Measurements from ENCODE around the gene HAUS8. TPM values are rescaled to one million over a fixed set of nuclear protein-coding genes. Genes with fewer than 3 reads are reported as not detected.

The HAUS8 gene
- total and polyA plus RNA-seq, 2 of the 13 experiments (the other 11 are each of a cell fraction or from before 2014, with no cell fraction given): 7.8 to 17.5 TPM

DNA sequence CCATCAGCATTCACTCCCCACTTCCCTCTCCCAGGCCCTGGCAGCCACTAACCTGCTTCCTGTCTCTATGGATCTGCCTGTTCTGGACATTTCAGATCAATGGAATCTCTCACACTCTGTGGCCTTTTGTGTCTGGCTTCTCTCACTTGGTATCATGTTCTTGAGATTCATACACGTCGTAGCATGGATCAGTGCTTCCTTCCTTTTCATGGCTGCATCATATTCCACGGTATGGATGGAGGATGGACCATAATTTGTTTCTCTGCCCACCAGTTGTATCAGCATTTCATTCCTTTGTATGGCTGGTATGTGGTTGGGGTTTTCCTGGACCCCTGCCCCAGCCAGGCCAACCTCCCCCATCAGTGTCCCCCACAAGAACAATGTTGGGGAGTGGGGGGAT lies 36.5 kb upstream of the HAUS8 start:
- Histone ChIP-seq H3K4me2 (ENCODE audit: low read depth, low read length) (no peak overlapping the region), H4K20me1 (ENCODE audit: insufficient read depth, low read length) (no peaks in the 10 kb centered on the region), H3K4me1 (ENCODE audit: insufficient read depth, low read length) (peaks cover 12% of the 10 kb centered on the region; the same call in 1 of the 2 replicates), H3K4me3 (replicated peaks in 1 of 3; ENCODE audit: insufficient read depth in 1 of 3, low read depth in 2 of 3, low read length in 3 of 3) (no peak overlapping the region), H3K9ac (ENCODE audit: insufficient read depth, low read depth, low read length) (no peak overlapping the region), H3K9me3 (ENCODE audit: low read length) (no peaks in the 10 kb centered on the region), H3K27ac (ENCODE audit: extremely low read length, insufficient read depth, low read length) (no peak overlapping the region), H3K27me3 (ENCODE audit: control insufficient read depth in 1 of 2, insufficient read depth in 2 of 2, low read length in 2 of 2) (no peaks in the 10 kb centered on the region), H3K36me3 (replicated peaks in 1 of 2; ENCODE audit: control insufficient read depth in 1 of 2, insufficient read depth in 2 of 2, low read length in 2 of 2) (peaks cover 6 to 24% of the 10 kb centered on the region in 2 experiments), H2AFZ (ENCODE audit: low read length) (no peak overlapping the region), H3K79me2 (ENCODE audit: insufficient read depth, low read length) (no peaks in the 10 kb centered on the region)
- no peak for ATAC-seq
- no peak for FAIRE-seq
- intact Hi-C loops (cut with micrococcal nuclease; ENCODE audit: unreplicated experiment): no loop called here
- 96% methylated on average over 3 of the region's 3 CpGs for WGBS (ENCODE audit: low lambda C conversion rate)
- no peak for DNase-seq (ENCODE audit: low spot score)
- ChIA-PET CTCF (ENCODE audit: low intra/inter-chr PET ratio, low total read pairs) (no interaction called here), POLR2A (no interaction called here)
- in situ Hi-C loops (cut with HindIII; ENCODE audit: extremely low pct_ligation_motif_present, low pct_unique_long_range_greater_than_20kb): no loop called here
- BruUV-seq (replicated peaks): no TSS peak
- TF ChIP-seq ZNF274 (CRISPR knock-in tag; IDR thresholded peaks at IDR 0.05) (no peak), ZNF747 (CRISPR knock-in tag; IDR thresholded peaks at IDR 0.05; ENCODE audit: borderline replicate concordance) (no peak), NRL (CRISPR knock-in tag; IDR thresholded peaks at IDR 0.05; ENCODE audit: borderline replicate concordance) (no peak), MED13 (CRISPR knock-in tag; IDR thresholded peaks at IDR 0.05) (no peak), ZNF3 (CRISPR knock-in tag; IDR thresholded peaks at IDR 0.05) (no peak), NFE2 (CRISPR knock-in tag; IDR thresholded peaks at IDR 0.05) (no peak), ZNF703 (CRISPR knock-in tag; IDR thresholded peaks at IDR 0.05; ENCODE audit: borderline replicate concordance) (no peak), ZNF746 (CRISPR knock-in tag; IDR thresholded peaks at IDR 0.05) (no peak), NR1H2 (CRISPR knock-in tag; IDR thresholded peaks at IDR 0.05; ENCODE audit: borderline replicate concordance, low read depth) (no peak), MTA3 (CRISPR knock-in tag; IDR thresholded peaks at IDR 0.05) (no peak), ZNF382 (CRISPR knock-in tag; IDR thresholded peaks at IDR 0.05; ENCODE audit: borderline replicate concordance) (no peak), SP5 (CRISPR knock-in tag; IDR thresholded peaks at IDR 0.05; ENCODE audit: borderline replicate concordance, low read depth) (no peak)
- TF ChIP-seq, protein P1, sequence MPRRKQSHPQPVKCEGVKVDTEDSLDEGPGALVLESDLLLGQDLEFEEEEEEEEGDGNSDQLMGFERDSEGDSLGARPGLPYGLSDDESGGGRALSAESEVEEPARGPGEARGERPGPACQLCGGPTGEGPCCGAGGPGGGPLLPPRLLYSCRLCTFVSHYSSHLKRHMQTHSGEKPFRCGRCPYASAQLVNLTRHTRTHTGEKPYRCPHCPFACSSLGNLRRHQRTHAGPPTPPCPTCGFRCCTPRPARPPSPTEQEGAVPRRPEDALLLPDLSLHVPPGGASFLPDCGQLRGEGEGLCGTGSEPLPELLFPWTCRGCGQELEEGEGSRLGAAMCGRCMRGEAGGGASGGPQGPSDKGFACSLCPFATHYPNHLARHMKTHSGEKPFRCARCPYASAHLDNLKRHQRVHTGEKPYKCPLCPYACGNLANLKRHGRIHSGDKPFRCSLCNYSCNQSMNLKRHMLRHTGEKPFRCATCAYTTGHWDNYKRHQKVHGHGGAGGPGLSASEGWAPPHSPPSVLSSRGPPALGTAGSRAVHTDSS (CRISPR knock-in tag; conservative IDR thresholded peaks at IDR 0.05): no peak
- TF ChIP-seq, protein P2, sequence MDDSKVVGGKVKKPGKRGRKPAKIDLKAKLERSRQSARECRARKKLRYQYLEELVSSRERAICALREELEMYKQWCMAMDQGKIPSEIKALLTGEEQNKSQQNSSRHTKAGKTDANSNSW (CRISPR knock-in tag; IDR thresholded peaks at IDR 0.05; ENCODE audit: borderline replicate concordance): no peak
- TF ChIP-seq, protein P3, sequence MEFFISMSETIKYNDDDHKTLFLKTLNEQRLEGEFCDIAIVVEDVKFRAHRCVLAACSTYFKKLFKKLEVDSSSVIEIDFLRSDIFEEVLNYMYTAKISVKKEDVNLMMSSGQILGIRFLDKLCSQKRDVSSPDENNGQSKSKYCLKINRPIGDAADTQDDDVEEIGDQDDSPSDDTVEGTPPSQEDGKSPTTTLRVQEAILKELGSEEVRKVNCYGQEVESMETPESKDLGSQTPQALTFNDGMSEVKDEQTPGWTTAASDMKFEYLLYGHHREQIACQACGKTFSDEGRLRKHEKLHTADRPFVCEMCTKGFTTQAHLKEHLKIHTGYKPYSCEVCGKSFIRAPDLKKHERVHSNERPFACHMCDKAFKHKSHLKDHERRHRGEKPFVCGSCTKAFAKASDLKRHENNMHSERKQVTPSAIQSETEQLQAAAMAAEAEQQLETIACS (CRISPR knock-in tag; IDR thresholded peaks at IDR 0.05): no peak
- TF ChIP-seq, protein P4, sequence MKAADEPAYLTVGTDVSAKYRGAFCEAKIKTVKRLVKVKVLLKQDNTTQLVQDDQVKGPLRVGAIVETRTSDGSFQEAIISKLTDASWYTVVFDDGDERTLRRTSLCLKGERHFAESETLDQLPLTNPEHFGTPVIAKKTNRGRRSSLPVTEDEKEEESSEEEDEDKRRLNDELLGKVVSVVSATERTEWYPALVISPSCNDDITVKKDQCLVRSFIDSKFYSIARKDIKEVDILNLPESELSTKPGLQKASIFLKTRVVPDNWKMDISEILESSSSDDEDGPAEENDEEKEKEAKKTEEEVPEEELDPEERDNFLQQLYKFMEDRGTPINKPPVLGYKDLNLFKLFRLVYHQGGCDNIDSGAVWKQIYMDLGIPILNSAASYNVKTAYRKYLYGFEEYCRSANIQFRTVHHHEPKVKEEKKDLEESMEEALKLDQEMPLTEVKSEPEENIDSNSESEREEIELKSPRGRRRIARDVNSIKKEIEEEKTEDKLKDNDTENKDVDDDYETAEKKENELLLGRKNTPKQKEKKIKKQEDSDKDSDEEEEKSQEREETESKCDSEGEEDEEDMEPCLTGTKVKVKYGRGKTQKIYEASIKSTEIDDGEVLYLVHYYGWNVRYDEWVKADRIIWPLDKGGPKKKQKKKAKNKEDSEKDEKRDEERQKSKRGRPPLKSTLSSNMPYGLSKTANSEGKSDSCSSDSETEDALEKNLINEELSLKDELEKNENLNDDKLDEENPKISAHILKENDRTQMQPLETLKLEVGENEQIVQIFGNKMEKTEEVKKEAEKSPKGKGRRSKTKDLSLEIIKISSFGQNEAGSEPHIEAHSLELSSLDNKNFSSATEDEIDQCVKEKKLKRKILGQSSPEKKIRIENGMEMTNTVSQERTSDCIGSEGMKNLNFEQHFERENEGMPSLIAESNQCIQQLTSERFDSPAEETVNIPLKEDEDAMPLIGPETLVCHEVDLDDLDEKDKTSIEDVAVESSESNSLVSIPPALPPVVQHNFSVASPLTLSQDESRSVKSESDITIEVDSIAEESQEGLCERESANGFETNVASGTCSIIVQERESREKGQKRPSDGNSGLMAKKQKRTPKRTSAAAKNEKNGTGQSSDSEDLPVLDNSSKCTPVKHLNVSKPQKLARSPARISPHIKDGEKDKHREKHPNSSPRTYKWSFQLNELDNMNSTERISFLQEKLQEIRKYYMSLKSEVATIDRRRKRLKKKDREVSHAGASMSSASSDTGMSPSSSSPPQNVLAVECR (CRISPR knock-in tag; IDR thresholded peaks at IDR 0.05; ENCODE audit: borderline replicate concordance): no peak
- TF ChIP-seq, protein P5, sequence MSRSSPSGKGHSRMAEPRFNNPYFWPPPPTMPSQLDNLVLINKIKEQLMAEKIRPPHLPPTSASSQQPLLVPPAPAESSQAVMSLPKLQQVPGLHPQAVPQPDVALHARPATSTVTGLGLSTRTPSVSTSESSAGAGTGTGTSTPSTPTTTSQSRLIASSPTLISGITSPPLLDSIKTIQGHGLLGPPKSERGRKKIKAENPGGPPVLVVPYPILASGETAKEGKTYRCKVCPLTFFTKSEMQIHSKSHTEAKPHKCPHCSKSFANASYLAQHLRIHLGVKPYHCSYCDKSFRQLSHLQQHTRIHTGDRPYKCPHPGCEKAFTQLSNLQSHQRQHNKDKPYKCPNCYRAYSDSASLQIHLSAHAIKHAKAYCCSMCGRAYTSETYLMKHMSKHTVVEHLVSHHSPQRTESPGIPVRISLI (CRISPR knock-in tag; IDR thresholded peaks at IDR 0.05; ENCODE audit: borderline replicate concordance): no peak

Data from HepG2 (cell line).